ENCODE data around the gene ITPK1.

ITPK1 gene

GRCh38 chr14:92931681-92932447 is 183.9 kb downstream of the ITPK1 start:
- no peak for DNase-seq

GRCh38 chr14:92930737-92931602 is 184.8 kb downstream of the ITPK1 start:
- no peak for DNase-seq

- DNase-seq, result no peak
Observed at GRCh38 chr14:92929689-92930608, 185.8 kb downstream of the ITPK1 start.

- no peak for DNase-seq
Observed at GRCh38 chr14:92928961-92929688, 186.6 kb downstream of the ITPK1 start.

GRCh38 chr14:92928258-92928629 is 187.5 kb downstream of the ITPK1 start:
- no peak for DNase-seq

- DNase-seq, result no peak
Observed at GRCh38 chr14:92927349-92928257, 188.1 kb downstream of the ITPK1 start.

- no peak for DNase-seq
Observed at GRCh38 chr14:92926931-92927330, 188.8 kb downstream of the ITPK1 start.

- no peak for DNase-seq
Observed at GRCh38 chr14:92926180-92926845, 189.4 kb downstream of the ITPK1 start.

GRCh38 chr14:92925446-92925845 is 190.3 kb downstream of the ITPK1 start:
- DNase-seq, result no peak

- DNase-seq, result no peak
Observed at GRCh38 chr14:92924247-92924646, 191.5 kb downstream of the ITPK1 start.

- no peak for DNase-seq
Observed at GRCh38 chr14:92923744-92924103, 192.0 kb downstream of the ITPK1 start.

GRCh38 chr14:92922883-92923743 is 192.6 kb downstream of the ITPK1 start, which contains the start of gene CHGA:
CHGA (plus strand) TSS chr14:92923150; CDS start chr14:92923360, 210 bp downstream.
- DNase-seq, result peak; percentile 45

- DNase-seq, result no peak
Observed at GRCh38 chr14:92922155-92922735, 193.5 kb downstream of the ITPK1 start.

GRCh38 chr14:92920001-92920400 is 195.7 kb downstream of the ITPK1 start:
- DNase-seq, result no peak

- no peak for DNase-seq
Observed at GRCh38 chr14:92917956-92918355, 197.8 kb downstream of the ITPK1 start.

- DNase-seq, result no peak
Observed at GRCh38 chr14:92917041-92917940, 198.4 kb downstream of the ITPK1 start.

- no peak for DNase-seq
Observed at GRCh38 chr14:92916201-92916600, 199.5 kb downstream of the ITPK1 start.

- DNase-seq, result peak; percentile 34
Observed at GRCh38 chr14:92914087-92914656, 201.6 kb downstream of the ITPK1 start.

Measured in CD4-positive, alpha-beta T cell treated with Interleukin-6 for 4 hours (primary cell).